ENCODE measurements around the gene SHANK3. TPM values are rescaled to one million over a fixed set of nuclear protein-coding genes. Genes with fewer than 3 reads are reported as not detected.

The SHANK3 gene
- total RNA-seq, 6 experiments from 2014 or later, result 0.65 to 0.97 (median 0.68) TPM

DNA sequence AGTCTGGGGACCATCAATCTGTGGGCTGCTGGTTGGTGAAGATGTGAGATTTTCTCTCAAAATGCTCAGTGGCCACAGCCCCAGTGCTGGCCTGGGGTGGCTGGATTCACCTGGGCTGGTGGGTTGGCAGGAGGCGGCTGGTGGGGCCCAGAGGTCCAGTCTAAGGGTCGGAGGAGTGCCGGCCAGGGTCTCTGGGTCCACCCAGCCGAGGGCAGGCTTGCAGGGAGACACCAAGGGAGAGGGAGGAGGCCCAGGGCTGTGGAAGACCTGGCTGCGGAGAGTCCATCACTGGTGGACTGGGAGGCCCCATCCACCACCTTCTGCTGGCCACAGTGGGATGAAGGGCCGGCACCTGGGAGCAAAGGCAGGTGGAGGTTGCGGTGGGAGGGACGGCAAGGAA, 582 bp upstream of the SHANK3 start:
- Mint-ChIP-seq H3K4me1 (ENCODE audit: low read depth) (no peaks in the 10 kb centered on the region), H3K27me3 (ENCODE audit: insufficient read depth) (peaks cover 40% of the 10 kb centered on the region), H3K36me3 (ENCODE audit: low read depth) (no peaks in the 10 kb centered on the region), H3K9me3 (no peaks in the 10 kb centered on the region), H3K4me3 (no peak overlapping the region), H3K27ac (no peak overlapping the region)
- TF ChIP-seq, protein P1, sequence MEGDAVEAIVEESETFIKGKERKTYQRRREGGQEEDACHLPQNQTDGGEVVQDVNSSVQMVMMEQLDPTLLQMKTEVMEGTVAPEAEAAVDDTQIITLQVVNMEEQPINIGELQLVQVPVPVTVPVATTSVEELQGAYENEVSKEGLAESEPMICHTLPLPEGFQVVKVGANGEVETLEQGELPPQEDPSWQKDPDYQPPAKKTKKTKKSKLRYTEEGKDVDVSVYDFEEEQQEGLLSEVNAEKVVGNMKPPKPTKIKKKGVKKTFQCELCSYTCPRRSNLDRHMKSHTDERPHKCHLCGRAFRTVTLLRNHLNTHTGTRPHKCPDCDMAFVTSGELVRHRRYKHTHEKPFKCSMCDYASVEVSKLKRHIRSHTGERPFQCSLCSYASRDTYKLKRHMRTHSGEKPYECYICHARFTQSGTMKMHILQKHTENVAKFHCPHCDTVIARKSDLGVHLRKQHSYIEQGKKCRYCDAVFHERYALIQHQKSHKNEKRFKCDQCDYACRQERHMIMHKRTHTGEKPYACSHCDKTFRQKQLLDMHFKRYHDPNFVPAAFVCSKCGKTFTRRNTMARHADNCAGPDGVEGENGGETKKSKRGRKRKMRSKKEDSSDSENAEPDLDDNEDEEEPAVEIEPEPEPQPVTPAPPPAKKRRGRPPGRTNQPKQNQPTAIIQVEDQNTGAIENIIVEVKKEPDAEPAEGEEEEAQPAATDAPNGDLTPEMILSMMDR (IDR thresholded peaks at IDR 0.05), result no peak
- no peak for DNase-seq

DNA sequence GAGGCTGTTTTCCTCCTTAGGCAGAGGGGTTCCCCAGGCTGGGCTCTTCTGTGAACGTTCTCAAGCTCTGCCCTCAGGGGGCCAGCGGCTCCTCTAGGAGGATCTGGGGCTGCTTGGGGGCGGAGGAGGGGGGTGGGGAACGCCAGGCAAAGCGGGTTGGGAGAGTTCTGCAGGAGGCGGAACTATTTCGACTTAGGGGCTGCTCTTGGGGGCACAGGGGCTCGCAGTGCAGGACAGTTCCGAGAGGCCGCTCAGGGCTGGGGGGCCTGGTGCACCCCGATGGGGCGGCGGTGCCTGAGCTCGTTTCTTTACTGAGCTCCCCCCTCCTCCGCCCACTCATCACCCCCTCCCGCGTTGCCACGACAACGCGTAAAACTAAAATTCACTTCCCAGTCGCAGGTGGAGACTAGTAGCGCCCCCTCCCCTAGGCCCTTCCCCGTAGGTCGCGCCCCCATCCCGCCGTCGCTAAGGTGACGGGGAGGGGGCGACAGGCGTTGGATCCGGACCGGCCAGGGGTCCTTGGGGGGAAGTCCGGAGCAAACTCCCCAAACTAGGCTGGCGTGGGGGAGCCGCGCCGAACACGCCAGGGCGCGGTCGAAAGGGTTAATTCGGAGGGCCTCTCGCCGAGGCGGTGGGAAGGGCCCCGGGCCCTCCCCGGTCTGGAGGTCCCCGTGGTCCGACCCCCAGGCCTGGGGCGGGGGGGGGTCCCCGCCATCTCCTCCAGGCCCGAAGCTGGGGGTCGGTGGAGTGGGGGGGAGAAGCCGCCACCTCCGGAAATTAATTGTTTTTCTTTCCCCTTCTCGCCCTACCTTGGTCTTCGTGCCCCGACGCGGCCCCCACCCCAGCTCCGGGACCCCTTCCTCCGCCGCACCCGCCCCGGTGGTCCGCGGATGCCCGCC, 857 bp downstream of the SHANK3 start:
- Mint-ChIP-seq H3K36me3 (ENCODE audit: low read depth) (no peaks in the 10 kb centered on the region), H3K9me3 (peaks cover 8% of the 10 kb centered on the region; the same call in 1 of the 2 replicates), H3K27ac (no peak overlapping the region), H3K27me3 (ENCODE audit: insufficient read depth) (peaks cover 40% of the 10 kb centered on the region), H3K4me3 (no peak overlapping the region), H3K4me1 (ENCODE audit: low read depth) (no peaks in the 10 kb centered on the region)
- no peak for DNase-seq
- TF ChIP-seq, protein P1 (IDR thresholded peaks at IDR 0.05), result no peak

DNA sequence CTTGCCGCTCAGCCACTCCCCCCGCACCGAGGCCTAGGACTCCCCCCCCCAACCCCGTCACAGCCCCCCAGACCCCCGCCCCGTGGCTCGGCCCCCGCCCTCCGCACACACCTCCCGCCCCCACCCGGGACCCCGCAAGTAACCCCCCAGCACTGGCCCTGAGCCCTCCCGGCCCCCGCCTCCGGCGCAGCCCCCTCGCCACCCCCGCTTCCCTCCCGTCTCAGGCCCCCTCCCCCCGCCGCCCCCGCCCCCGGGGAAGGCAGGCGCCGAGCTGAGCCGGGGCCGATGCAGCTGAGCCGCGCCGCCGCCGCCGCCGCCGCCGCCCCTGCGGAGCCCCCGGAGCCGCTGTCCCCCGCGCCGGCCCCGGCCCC, 1.5 kb downstream of the SHANK3 start:
- TF ChIP-seq, protein P1 (IDR thresholded peaks at IDR 0.05), result no peak
- Mint-ChIP-seq H3K36me3 (ENCODE audit: low read depth) (no peaks in the 10 kb centered on the region), H3K4me3 (no peak overlapping the region), H3K27me3 (ENCODE audit: insufficient read depth) (peaks cover 40% of the 10 kb centered on the region), H3K27ac (no peak overlapping the region), H3K4me1 (ENCODE audit: low read depth) (no peaks in the 10 kb centered on the region), H3K9me3 (peaks cover 8% of the 10 kb centered on the region; the same call in 1 of the 2 replicates)
- no peak for DNase-seq

DNA sequence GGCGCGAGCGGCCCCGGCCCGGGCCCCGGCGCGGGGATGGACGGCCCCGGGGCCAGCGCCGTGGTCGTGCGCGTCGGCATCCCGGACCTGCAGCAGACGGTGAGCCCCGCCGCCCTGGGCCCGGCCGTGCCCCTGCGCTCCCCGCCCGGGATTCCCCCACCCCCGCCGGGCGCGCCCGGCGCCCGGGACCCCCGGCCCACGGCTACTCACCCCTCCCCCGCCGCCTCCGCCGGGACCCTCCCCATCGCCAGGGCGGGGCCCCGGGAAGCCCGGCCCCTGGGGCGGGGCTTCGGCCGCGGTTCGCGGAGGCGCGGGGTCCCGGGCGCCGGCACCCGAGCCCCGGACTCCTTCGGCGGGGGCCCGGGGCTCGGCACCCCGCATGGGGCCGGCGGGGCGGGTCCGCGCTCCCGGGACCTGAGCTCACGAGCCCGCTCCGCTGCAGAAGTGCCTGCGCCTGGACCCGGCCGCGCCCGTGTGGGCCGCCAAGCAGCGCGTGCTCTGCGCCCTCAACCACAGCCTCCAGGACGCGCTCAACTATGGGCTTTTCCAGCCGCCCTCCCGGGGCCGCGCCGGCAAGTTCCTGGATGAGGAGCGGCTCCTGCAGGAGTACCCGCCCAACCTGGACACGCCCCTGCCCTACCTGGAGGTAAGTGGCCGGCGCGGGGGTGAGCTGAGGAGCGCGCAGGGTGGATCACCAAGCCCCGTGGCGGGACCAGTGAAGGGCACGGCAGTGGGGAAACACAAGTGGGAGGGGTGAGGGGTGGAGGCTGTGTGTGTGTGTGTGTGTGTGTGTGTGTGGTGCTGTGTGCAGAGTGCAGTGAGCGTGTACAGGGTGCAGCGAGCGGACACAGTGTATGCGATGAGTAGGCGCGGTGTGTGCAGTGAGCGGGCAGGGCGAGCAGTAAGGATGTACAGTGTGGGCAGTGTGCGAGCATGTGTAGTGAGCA, 2.3 kb downstream of the SHANK3 start:
- peaks cover 8% of the 10 kb centered on the region; the same call in 1 of the 2 replicates for H3K9me3 Mint-ChIP-seq
- H3K27ac Mint-ChIP-seq, result no peak overlapping the region
- no peaks in the 10 kb centered on the region for H3K4me1 Mint-ChIP-seq (ENCODE audit: low read depth)
- DNase-seq, result no peak
- TF ChIP-seq, protein P1 (IDR thresholded peaks at IDR 0.05), result no peak
- no peaks in the 10 kb centered on the region for H3K36me3 Mint-ChIP-seq (ENCODE audit: low read depth)
- H3K27me3 Mint-ChIP-seq (ENCODE audit: insufficient read depth), result peaks cover 37% of the 10 kb centered on the region
- no peak overlapping the region for H3K4me3 Mint-ChIP-seq

DNA sequence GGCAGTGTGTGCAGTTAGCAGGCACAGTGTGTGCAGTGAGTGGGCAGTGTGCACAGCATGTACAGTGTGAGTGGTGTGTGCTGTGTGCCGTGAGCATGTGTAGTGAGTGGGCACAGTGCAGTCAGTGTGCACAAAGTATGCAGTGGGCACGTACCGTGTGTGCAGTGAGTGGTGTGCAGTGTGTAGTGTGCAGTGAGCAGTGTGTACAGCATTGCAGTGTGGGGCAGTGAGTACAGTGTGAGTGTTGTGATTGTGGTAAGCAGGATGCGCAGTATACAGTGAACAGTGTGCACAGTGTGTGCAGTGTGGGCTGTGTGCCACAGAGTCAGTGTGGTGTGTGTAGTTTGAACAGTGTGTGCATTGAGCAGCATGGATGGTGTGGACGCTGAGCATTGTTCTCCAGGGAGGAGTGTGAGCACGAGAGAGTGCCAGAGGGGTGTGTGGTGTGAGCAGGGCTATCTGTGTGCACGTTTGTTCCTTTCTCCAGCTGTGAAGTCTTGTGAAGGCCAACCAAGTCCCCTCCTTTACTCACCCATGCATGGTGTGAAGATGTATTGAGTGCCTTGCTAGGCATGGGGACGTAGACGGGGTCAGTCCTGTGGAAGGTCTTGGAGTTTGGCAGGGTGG, 3.0 kb downstream of the SHANK3 start:
- H3K4me3 Mint-ChIP-seq, result no peak overlapping the region
- H3K36me3 Mint-ChIP-seq (ENCODE audit: low read depth), result no peaks in the 10 kb centered on the region
- DNase-seq, result no peak
- no peak overlapping the region for H3K27ac Mint-ChIP-seq
- peaks cover 8% of the 10 kb centered on the region; the same call in 1 of the 2 replicates for H3K9me3 Mint-ChIP-seq
- TF ChIP-seq, protein P1 (IDR thresholded peaks at IDR 0.05), result no peak
- H3K4me1 Mint-ChIP-seq (ENCODE audit: low read depth), result no peaks in the 10 kb centered on the region
- peaks cover 33% of the 10 kb centered on the region for H3K27me3 Mint-ChIP-seq (ENCODE audit: insufficient read depth)
